Vagina (tissue), 2 donors: ENCODE data around the gene GON4L. TPM values are rescaled to one million over a fixed set of nuclear protein-coding genes. Genes with fewer than 3 reads are reported as not detected.
"Not testable (repeated sequence)": the region's sequence is repeated elsewhere in the genome, so short reads cannot be mapped to it uniquely, and the experiment has no call there.

ENCODE experiments used
- DNase-seq, 2 donors: peaks; one replicate each; pipeline ENCODE4 v3.0.0-alpha.2; 2017; ENCODE audit errors: extremely low spot score in 2 of 2
- H3K27ac ChIP-seq: fragments of 200-600 bp; sonication (generic); one replicate; pipeline ENCODE4 v1.5.1; 2019
- H3K27me3 ChIP-seq: fragments of 200-600 bp; sonication (generic); one replicate; pipeline ENCODE4 v1.5.1; 2019
- H3K36me3 ChIP-seq, 2 donors: fragments of 200-600 bp; sonication (generic); one replicate each; pipeline ENCODE4 v1.5.1; 2017 to 2019
- H3K4me1 ChIP-seq: fragments of 200-600 bp; sonication (generic); one replicate; pipeline ENCODE4 v1.5.1; 2019
- H3K4me3 ChIP-seq, 2 donors: fragments of 200-600 bp; sonication (generic); 1 replicate in 1 of 2; 2 replicates in 1 of 2; pipeline ENCODE4 v1.5.1; 2016 to 2019
- H3K9me3 ChIP-seq: fragments of 200-600 bp; sonication (generic); one replicate; pipeline ENCODE4 v1.5.1; 2019
- CTCF ChIP-seq, 3 experiments: fragments of 450-650 bp in 2 of 3; fragments of 200-600 bp in 1 of 3; sonication (generic) in 1 of 3; IDR thresholded peaks; one replicate each; pipeline ENCODE4 v1.5.1; 2017 to 2019; ENCODE audit warnings: antibody characterized with exemption in 3 of 3, mild to moderate bottlenecking in 2 of 3, moderate library complexity in 2 of 3
- POLR2A ChIP-seq, 2 donors: fragments of 450-650 bp; IDR thresholded peaks; one replicate each; pipeline ENCODE4 v1.6.1; 2017; ENCODE audit warnings: antibody characterized with exemption in 2 of 2, mild to moderate bottlenecking in 2 of 2, moderate library complexity in 2 of 2
- POLR2AphosphoS5 ChIP-seq, 2 donors: sonication (generic); formaldehyde crosslinking; IDR thresholded peaks; one replicate each; pipeline ENCODE4 v1.9.0; 2017; ENCODE audit warnings: antibody characterized with exemption in 2 of 2, mild to moderate bottlenecking in 2 of 2, low read depth in 1 of 2; ENCODE audit not compliant: insufficient read depth in 1 of 2
- intact Hi-C: fragments of 100-400 bp; cut with DNase I; formaldehyde crosslinking; loops from one replicate; pipeline ENCODE4 v1.15.1; 2023
- total RNA-seq: library from RNA; depleted of rRNA; stranded (reverse); fragments of >200 nt; gene quantifications from one replicate; pipeline ENCODE4 v1.2.3, GENCODE V29; 2016

Gene GON4L
- total RNA-seq, 1 donor from 2014 or later: 50.3 TPM

- Histone ChIP-seq H3K27ac (no peak overlapping the region), H3K36me3 (peaks cover 0 to 69% of the 10 kb centered on the region in 2 donors), H3K27me3 (no peaks in the 10 kb centered on the region), H3K9me3 (no peaks in the 10 kb centered on the region), H3K4me3 (no peak overlapping the region), H3K4me1 (no peaks in the 10 kb centered on the region)
- intact Hi-C loops: no loop called here
- no peak for TF ChIP-seq POLR2AphosphoS5 (IDR thresholded peaks at IDR 0.05; ENCODE audit: insufficient read depth in 1 of 2, low read depth in 1 of 2)
- no peak for TF ChIP-seq CTCF (IDR thresholded peaks at IDR 0.05)
- TF ChIP-seq POLR2A (IDR thresholded peaks at IDR 0.05): no peak
- DNase-seq: no peak
Measured at GRCh38 chr1:155816351-155816750, 40.7 kb downstream of the GON4L start.

DNA sequence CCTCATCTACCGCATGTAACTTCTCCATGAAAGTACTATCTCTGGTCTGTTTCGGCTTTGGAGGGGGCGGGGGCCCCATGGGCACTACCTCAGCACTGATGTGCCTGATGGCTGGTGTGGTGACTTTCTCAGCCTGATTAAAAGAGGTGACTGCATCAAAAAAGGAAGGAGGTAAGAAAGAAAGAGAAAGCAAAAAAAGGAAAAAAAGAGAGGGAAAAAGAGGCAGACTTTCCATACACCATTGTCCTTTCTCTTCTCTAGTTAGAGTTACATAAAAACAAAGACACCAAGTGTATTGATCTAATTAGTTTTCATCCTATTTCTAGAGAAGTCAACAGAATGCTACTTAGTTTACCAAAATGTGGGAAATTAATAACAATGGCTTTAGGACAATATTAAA is 43.3 kb downstream of the GON4L start:
- Histone ChIP-seq H3K9me3 (no peaks in the 10 kb centered on the region), H3K27ac (no peak overlapping the region), H3K4me1 (no peaks in the 10 kb centered on the region), H3K4me3 (no peak overlapping the region), H3K27me3 (no peaks in the 10 kb centered on the region), H3K36me3 (peaks cover 0 to 54% of the 10 kb centered on the region in 2 donors)
- TF ChIP-seq CTCF (IDR thresholded peaks at IDR 0.05) (no peak), POLR2A (IDR thresholded peaks at IDR 0.05) (no peak), POLR2AphosphoS5 (IDR thresholded peaks at IDR 0.05; ENCODE audit: insufficient read depth in 1 of 2, low read depth in 1 of 2) (no peak)
- intact Hi-C loops: no loop called here
- DNase-seq: no peak

DNA sequence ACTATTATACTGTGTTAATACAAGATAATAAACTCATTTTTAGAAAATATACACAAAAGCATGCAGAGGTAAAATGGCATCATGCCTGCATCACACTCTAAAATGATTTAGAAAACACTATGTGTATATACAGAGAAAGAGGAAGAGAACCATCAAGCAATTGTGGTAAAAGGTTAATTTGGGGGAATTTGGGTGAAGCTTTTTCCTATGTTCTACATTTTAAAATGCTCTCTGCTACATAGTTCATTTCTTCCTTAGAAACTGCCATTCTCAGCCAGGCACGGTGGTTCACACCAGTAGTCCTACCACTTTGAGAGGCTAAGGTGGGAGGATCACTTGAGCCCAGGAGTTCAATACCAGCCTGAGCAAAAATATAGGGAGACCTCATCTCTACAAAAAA is 44.1 kb downstream of the GON4L start:
- intact Hi-C loops: no loop called here
- no peaks in the 10 kb centered on the region for H3K9me3 ChIP-seq
- no peak for DNase-seq
- H3K36me3 ChIP-seq: peaks cover 0 to 47% of the 10 kb centered on the region in 2 donors
- TF ChIP-seq CTCF (IDR thresholded peaks at IDR 0.05) (no peak), POLR2A (IDR thresholded peaks at IDR 0.05) (no peak), POLR2AphosphoS5 (IDR thresholded peaks at IDR 0.05; ENCODE audit: insufficient read depth in 1 of 2, low read depth in 1 of 2) (no peak)
- H3K27me3 ChIP-seq: no peaks in the 10 kb centered on the region
- no peak overlapping the region for H3K4me3 ChIP-seq
- H3K27ac ChIP-seq: no peak overlapping the region
- H3K4me1 ChIP-seq: no peaks in the 10 kb centered on the region

DNA sequence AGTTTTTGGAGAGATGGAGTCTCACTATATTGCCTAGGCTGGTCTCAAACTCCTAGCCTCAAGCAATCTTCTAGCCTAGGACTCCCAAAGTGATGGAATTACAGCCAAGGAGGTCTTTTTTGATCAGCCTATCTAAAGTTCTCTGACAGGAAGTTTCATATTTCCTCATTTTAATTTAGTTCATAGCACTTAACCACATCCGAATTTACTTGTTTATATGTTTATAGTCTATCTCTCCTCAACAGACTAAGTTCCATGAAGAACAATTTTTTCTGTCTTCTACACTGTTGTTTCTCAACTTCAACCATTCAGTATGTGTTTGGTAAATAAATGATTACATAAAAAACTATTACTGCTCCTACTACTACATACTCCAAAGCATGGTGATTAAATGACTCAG is 47.9 kb downstream of the GON4L start:
- Histone ChIP-seq H3K27ac (no peak overlapping the region), H3K4me3 (no peak overlapping the region), H3K27me3 (no peaks in the 10 kb centered on the region), H3K4me1 (no peaks in the 10 kb centered on the region), H3K36me3 (peaks cover 0 to 41% of the 10 kb centered on the region in 2 donors), H3K9me3 (no peaks in the 10 kb centered on the region)
- TF ChIP-seq CTCF (IDR thresholded peaks at IDR 0.05) (no peak), POLR2A (IDR thresholded peaks at IDR 0.05) (no peak), POLR2AphosphoS5 (IDR thresholded peaks at IDR 0.05; ENCODE audit: insufficient read depth in 1 of 2, low read depth in 1 of 2) (no peak)
- DNase-seq: no peak
- intact Hi-C loops: no loop called here

DNA sequence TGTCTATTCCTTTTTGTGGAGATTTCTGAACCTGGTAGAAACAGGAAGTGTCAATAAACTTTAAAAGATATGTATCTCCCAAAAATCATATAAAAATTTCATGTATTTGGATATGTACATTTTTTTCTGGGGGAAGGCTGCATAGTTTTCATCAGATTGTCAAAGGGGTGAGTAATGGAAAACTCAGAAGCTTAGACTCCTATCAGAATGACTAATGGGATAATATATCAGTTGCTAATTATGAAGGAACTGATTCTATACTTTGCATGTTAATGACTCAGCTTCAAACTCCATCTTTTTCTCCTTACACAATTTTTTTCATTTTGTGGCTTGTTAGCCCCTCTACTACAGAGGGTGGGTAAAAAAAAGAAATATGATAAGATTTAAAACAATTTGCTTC is 55.9 kb downstream of the GON4L start:
- no peak for DNase-seq
- Histone ChIP-seq H3K4me3 (no peak overlapping the region), H3K9me3 (no peaks in the 10 kb centered on the region), H3K27me3 (no peaks in the 10 kb centered on the region), H3K36me3 (peaks cover 0 to 57% of the 10 kb centered on the region in 2 donors), H3K27ac (no peak overlapping the region), H3K4me1 (no peaks in the 10 kb centered on the region)
- intact Hi-C loops: no loop called here
- no peak for TF ChIP-seq POLR2AphosphoS5 (IDR thresholded peaks at IDR 0.05; ENCODE audit: insufficient read depth in 1 of 2, low read depth in 1 of 2)
- no peak for TF ChIP-seq POLR2A (IDR thresholded peaks at IDR 0.05)
- no peak for TF ChIP-seq CTCF (IDR thresholded peaks at IDR 0.05)

GRCh38 chr1:155795618-155796017 is 61.4 kb downstream of the GON4L start:
- H3K4me3 ChIP-seq, H3K4me1 ChIP-seq, DNase-seq, intact Hi-C loops, H3K27ac ChIP-seq, H3K27me3 ChIP-seq, H3K9me3 ChIP-seq: not testable (repeated sequence)
- peaks cover 0 to 44% of the 10 kb centered on the region in 2 donors for H3K36me3 ChIP-seq
